Activated CD4-positive, CD25-positive, alpha-beta regulatory T cell treated with anti-CD3 and anti-CD28 coated beads, Interleukin-2, amount 50 U/mL, for 72 hours (primary cell): Measurements from ENCODE around the gene GLB1L3.
A peak's percentile ranks its signal among the peaks of the same experiment; 100 is the strongest.
"Not testable (repeated sequence)": the region's sequence is repeated elsewhere in the genome, so short reads cannot be mapped to it uniquely, and the experiment has no call there.

Source experiments
- DNase-seq: peaks from one replicate; pipeline ENCODE4 v3.0.0; 2021

Gene GLB1L3

GRCh38 chr11:134252346-134253187, 23.6 kb upstream of the GLB1L3 start:
- peak; percentile 37 for DNase-seq

- DNase-seq, result peak; percentile 89
Measured at GRCh38 chr11:134253188-134253993, 22.8 kb upstream of the GLB1L3 start, which contains the start of the genes ACAD8 and THYN1. Gene ACAD8, plus strand, starts transcription at chr11:134253568. Its CDS starts 33 bp downstream, at chr11:134253601. Gene THYN1, minus strand, starts transcription at chr11:134253352. Its CDS starts 470 bp downstream, at chr11:134252882.

GRCh38 chr11:134254433-134255183, 21.6 kb upstream of the GLB1L3 start:
- no peak for DNase-seq

- DNase-seq, result not testable (repeated sequence)
Measured at GRCh38 chr11:134255184-134255561, 21.0 kb upstream of the GLB1L3 start.

GRCh38 chr11:134257101-134257500, 19.1 kb upstream of the GLB1L3 start:
- no peak for DNase-seq

- DNase-seq, result no peak
Measured at GRCh38 chr11:134258577-134258976, 17.6 kb upstream of the GLB1L3 start.

GRCh38 chr11:134260503-134260902, 15.7 kb upstream of the GLB1L3 start:
- no peak for DNase-seq

- DNase-seq, result no peak
Measured at GRCh38 chr11:134260983-134261382, 15.2 kb upstream of the GLB1L3 start.

GRCh38 chr11:134261626-134262488, 14.3 kb upstream of the GLB1L3 start:
- DNase-seq, result no peak

GRCh38 chr11:134264966-134265764, 11.0 kb upstream of the GLB1L3 start:
- DNase-seq, result no peak

- DNase-seq, result no peak
Measured at GRCh38 chr11:134266440-134266839, 9.7 kb upstream of the GLB1L3 start.

- no peak for DNase-seq
Measured at GRCh38 chr11:134266841-134267251, 9.3 kb upstream of the GLB1L3 start.

GRCh38 chr11:134267461-134267860, 8.7 kb upstream of the GLB1L3 start:
- DNase-seq, result no peak

GRCh38 chr11:134267966-134268365, 8.2 kb upstream of the GLB1L3 start:
- DNase-seq, result no peak

GRCh38 chr11:134270250-134270714, 5.9 kb upstream of the GLB1L3 start:
- DNase-seq, result no peak

GRCh38 chr11:134271978-134272377, 4.2 kb upstream of the GLB1L3 start:
- no peak for DNase-seq

- DNase-seq, result no peak
Measured at GRCh38 chr11:134272381-134273316, 3.5 kb upstream of the GLB1L3 start.

- no peak for DNase-seq
Measured at GRCh38 chr11:134273317-134273712, 2.9 kb upstream of the GLB1L3 start.

- DNase-seq, result no peak
Measured at GRCh38 chr11:134275188-134275533, 1.0 kb upstream of the GLB1L3 start.
